GM10248 (cell line): ENCODE data around the gene CBX4.

Source experiments
- CTCF ChIA-PET: fragments of 300-600 bp; sonication (Branson Sonifier 250); formaldehyde crosslinking; extraction: SDS; loops from one replicate; lab custom pipeline; 2021; ENCODE audit warnings: antibody characterized with exemption; lab: Yijun Ruan, JAX
- POLR2A ChIA-PET: fragments of 350-650 bp; sonication (Branson Sonifier 250); formaldehyde crosslinking; extraction: SDS; loops from one replicate; lab custom pipeline; 2020; ENCODE audit warnings: antibody characterized with exemption; lab: Yijun Ruan, JAX
- DNase-seq: peaks from one replicate; pipeline ENCODE4 v3.0.0; 2012; ENCODE audit errors: extremely low spot score
- CTCF ChIP-seq: IDR thresholded peaks from 2 replicates; pipeline ENCODE4 v1.5.1; 2012; ENCODE audit warnings: mild to moderate bottlenecking, low read depth; ENCODE audit errors: extremely low read depth, missing control alignments, control extremely low read depth

The CBX4 gene

GRCh38 chr17:79845601-79845949 lies 6.3 kb upstream of the CBX4 start:
- DNase-seq, result no peak
- CTCF ChIA-PET, result interaction anchor here (1.0 to 2.7 kb wide), 12 partner anchors 8 to 130 kb away, joined by 3 to 12 read pairs (median 6); partner anchors contain the start of gene CBX8
- TF ChIP-seq CTCF, result no peak
- POLR2A ChIA-PET, result no interaction called here

- CTCF ChIA-PET, result interaction anchor here (0.6 to 2.7 kb wide), 24 partner anchors 8 to 130 kb away, joined by 3 to 12 read pairs (median 4); partner anchors contain the start of gene CBX8
- POLR2A ChIA-PET, result no interaction called here
- TF ChIP-seq CTCF, result peak; percentile 79
- peak; percentile 85 for DNase-seq
Observed at GRCh38 chr17:79844869-79845600, 5.8 kb upstream of the CBX4 start.

DNA sequence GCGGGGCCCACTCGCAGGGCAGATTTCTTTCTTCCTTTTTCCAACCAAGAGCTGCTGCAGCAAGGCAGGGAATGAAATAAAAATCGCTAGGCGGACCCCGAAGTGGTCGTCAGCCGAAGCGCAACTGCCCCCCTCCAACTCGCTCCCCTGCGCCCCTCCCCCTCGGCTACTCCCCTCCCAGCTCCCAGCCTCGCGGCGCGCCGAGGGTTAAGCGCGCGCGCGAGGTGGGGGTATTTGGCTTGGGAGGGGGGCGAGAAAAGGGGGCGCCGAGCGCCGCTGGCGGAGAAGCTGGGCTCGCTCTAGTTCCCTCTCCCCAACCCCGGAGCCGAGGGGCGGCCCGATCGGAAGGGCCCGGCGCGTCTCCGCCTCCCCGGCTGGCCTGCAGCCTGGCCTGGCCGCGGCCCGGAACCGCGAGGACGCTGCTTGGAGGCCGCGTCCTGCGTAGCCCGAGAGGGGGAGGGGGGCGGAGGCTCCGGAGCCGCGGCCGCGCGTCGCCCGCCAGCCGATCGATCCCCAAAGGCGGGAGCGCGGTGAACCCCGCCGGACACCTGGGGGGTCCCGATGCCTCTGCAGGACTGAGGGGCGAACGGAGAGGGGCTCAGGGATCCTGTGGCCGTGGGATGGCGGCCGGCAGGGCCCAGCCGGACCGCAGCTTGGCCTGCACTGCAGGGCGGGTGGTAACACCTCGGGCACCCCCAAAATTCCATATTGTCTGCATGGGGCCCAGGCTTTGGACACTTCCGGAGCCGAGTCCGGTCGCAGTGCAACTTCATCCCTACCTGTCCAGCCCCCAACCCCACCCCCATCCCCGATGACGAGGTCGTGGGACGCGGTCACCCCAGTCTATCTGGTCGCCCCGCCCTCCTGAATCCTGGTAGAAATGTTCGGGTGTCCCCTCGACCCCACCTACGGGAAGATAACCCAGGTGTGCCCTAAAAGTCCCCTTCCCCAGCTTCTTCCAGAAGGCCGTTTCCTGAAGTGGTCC lies 4.9 kb upstream of the CBX4 start:
- CTCF ChIA-PET, result interaction anchor here (0.6 to 2.7 kb wide), 20 partner anchors 9 to 126 kb away, joined by 3 to 12 read pairs (median 4); partner anchors contain the start of gene CBX8
- no peak for DNase-seq
- POLR2A ChIA-PET, result no interaction called here
- no peak for TF ChIP-seq CTCF

GRCh38 chr17:79843474-79843815 lies 4.2 kb upstream of the CBX4 start:
- TF ChIP-seq CTCF, result no peak
- DNase-seq, result no peak
- ChIA-PET CTCF (interaction anchor here (0.8 to 2.4 kb wide), 4 partner anchors 25 to 56 kb away, joined by 3 to 7 read pairs (median 6); no protein-coding TSS in a partner anchor), POLR2A (no interaction called here)

GRCh38 chr17:79842656-79843473 lies 3.6 kb upstream of the CBX4 start:
- CTCF ChIA-PET, result interaction anchor here (0.8 to 4.9 kb wide), 4 partner anchors 25 to 54 kb away, joined by 3 to 28 read pairs (median 12); no protein-coding TSS in a partner anchor
- no peak for DNase-seq

More at GRCh38 chr17:79842656-79843473, 3.6 kb upstream of the CBX4 start:
- no peak for TF ChIP-seq CTCF
- POLR2A ChIA-PET, result no interaction called here
